ENCODE measurements around the gene CD52. TPM values are rescaled to one million over a fixed set of nuclear protein-coding genes. Genes with fewer than 3 reads are reported as not detected.

The CD52 gene
- total and polyA plus RNA-seq, 3 donors from 2014 or later, result 3.0 to 23.8 TPM; not detected in 1

GRCh38 chr1:26281091-26281958, 36.4 kb upstream of the CD52 start:
- intact Hi-C loops (cut with DNase I; ENCODE audit: low total_unique reads), result no loop called here
- no peak for DNase-seq
- Histone ChIP-seq H3K27ac (peak overlapping the region in 1 of 2 donors; percentile 87), H3K9me3 (no peaks in the 10 kb centered on the region), H3K4me3 (no peak overlapping the region), H3K4me1 (peaks cover 36% of the 10 kb centered on the region), H3K27me3 (no peaks in the 10 kb centered on the region), H3K36me3 (ENCODE audit: low read depth, missing control alignments) (no peaks in the 10 kb centered on the region)
- TF ChIP-seq, protein P1, sequence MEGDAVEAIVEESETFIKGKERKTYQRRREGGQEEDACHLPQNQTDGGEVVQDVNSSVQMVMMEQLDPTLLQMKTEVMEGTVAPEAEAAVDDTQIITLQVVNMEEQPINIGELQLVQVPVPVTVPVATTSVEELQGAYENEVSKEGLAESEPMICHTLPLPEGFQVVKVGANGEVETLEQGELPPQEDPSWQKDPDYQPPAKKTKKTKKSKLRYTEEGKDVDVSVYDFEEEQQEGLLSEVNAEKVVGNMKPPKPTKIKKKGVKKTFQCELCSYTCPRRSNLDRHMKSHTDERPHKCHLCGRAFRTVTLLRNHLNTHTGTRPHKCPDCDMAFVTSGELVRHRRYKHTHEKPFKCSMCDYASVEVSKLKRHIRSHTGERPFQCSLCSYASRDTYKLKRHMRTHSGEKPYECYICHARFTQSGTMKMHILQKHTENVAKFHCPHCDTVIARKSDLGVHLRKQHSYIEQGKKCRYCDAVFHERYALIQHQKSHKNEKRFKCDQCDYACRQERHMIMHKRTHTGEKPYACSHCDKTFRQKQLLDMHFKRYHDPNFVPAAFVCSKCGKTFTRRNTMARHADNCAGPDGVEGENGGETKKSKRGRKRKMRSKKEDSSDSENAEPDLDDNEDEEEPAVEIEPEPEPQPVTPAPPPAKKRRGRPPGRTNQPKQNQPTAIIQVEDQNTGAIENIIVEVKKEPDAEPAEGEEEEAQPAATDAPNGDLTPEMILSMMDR (IDR thresholded peaks at IDR 0.05), result no peak
- no peak for TF ChIP-seq POLR2A (IDR thresholded peaks at IDR 0.05)
- WGBS, 2 donors, result 90 to 93% methylated on average over 4 to 5 of the region's 5 CpGs

GRCh38 chr1:26281971-26282370, 35.8 kb upstream of the CD52 start:
- TF ChIP-seq POLR2A (IDR thresholded peaks at IDR 0.05), result no peak
- TF ChIP-seq, protein P1 (IDR thresholded peaks at IDR 0.05), result no peak
- peak overlapping the region; percentile 44 to 50 for H3K27ac ChIP-seq
- H3K4me3 ChIP-seq, result no peak overlapping the region
- no peaks in the 10 kb centered on the region for H3K27me3 ChIP-seq
- DNase-seq, result peak; percentile 52
- H3K9me3 ChIP-seq, result no peaks in the 10 kb centered on the region
- H3K4me1 ChIP-seq, result peaks cover 32% of the 10 kb centered on the region
- WGBS, 2 donors, result 45% methylated on average over 15 of the region's 15 CpGs; no CpG with 5 or more reads in 1 of the 2 donors
- intact Hi-C loops (cut with DNase I; ENCODE audit: low total_unique reads), result no loop called here
- H3K36me3 ChIP-seq (ENCODE audit: low read depth, missing control alignments), result no peaks in the 10 kb centered on the region

GRCh38 chr1:26282401-26282918, 35.3 kb upstream of the CD52 start:
- no peaks in the 10 kb centered on the region for H3K9me3 ChIP-seq
- H3K4me1 ChIP-seq, result peaks cover 32% of the 10 kb centered on the region
- no peaks in the 10 kb centered on the region for H3K27me3 ChIP-seq
- H3K4me3 ChIP-seq, result no peak overlapping the region
- H3K36me3 ChIP-seq (ENCODE audit: low read depth, missing control alignments), result no peaks in the 10 kb centered on the region
- intact Hi-C loops (cut with DNase I; ENCODE audit: low total_unique reads), result no loop called here
- no peak for DNase-seq
- TF ChIP-seq, protein P1 (IDR thresholded peaks at IDR 0.05), result no peak
- TF ChIP-seq POLR2A (IDR thresholded peaks at IDR 0.05), result no peak
- 64 to 82% methylated on average over 13 to 22 of the region's 22 CpGs for WGBS, 2 donors
- peak overlapping the region; percentile 44 to 50 for H3K27ac ChIP-seq

DNA sequence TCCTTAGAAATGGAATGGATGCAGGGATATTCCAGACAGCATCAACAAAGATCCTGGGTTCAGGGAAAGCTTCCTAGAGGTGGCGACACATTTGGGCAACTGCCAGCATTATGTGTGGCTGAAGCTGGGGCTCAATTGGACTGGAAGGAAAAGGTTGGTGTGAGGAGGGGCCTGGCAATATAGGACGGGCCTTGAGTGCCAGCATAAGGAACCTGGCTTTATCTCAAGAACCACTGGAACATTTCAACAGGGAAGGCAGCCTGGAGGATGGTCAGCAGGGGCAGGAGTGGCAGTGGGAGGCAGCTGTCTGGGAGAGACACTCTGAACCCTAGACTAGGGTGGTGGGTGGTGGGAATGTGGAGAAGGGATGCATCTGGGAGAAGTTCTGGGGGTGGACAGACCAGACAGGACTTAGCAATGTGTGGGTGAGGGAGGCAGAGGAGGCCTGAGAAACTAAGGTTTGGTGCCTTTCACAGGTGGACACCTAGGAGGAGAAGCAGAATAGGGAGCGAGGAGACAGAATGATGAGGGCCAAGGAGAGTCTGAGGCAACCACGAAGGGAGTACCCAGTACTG, 34.4 kb upstream of the CD52 start:
- no peak overlapping the region for H3K27ac ChIP-seq
- no peaks in the 10 kb centered on the region for H3K9me3 ChIP-seq
- no peak for DNase-seq
- H3K27me3 ChIP-seq, result no peaks in the 10 kb centered on the region
- peaks cover 32% of the 10 kb centered on the region for H3K4me1 ChIP-seq
- no peak overlapping the region for H3K4me3 ChIP-seq
- no peak for TF ChIP-seq POLR2A (IDR thresholded peaks at IDR 0.05)
- TF ChIP-seq, protein P1 (IDR thresholded peaks at IDR 0.05), result no peak
- H3K36me3 ChIP-seq (ENCODE audit: low read depth, missing control alignments), result no peaks in the 10 kb centered on the region
- intact Hi-C loops (cut with DNase I; ENCODE audit: low total_unique reads), result no loop called here
- WGBS, 2 donors, result 76 to 77% methylated on average over 4 of the region's 4 CpGs

All from testis (tissue), 3 donors.